HUES48 (cell line): ENCODE results near the gene PYGB.

Experiments used
- H3K27ac ChIP-seq: one replicate; pipeline ENCODE4 v1.7.0; 2013; ENCODE audit warnings: low read depth, low read length, inconsistent platforms
- H3K27me3 ChIP-seq: 2 replicates; pipeline ENCODE4 v1.6.1; 2013; ENCODE audit warnings: mild to moderate bottlenecking, low read length; ENCODE audit not compliant: control insufficient read depth, insufficient read depth
- H3K36me3 ChIP-seq: 2 replicates; pipeline ENCODE4 v1.6.1; 2013; ENCODE audit warnings: low read length; ENCODE audit not compliant: control insufficient read depth, insufficient read depth
- H3K4me1 ChIP-seq: 2 replicates; pipeline ENCODE4 v1.6.1; 2013; ENCODE audit warnings: mild to moderate bottlenecking, low read length; ENCODE audit not compliant: control insufficient read depth, insufficient read depth
- H3K4me3 ChIP-seq: 2 replicates; pipeline ENCODE4 v1.5.1; 2013; ENCODE audit warnings: mild to moderate bottlenecking, low read depth, low read length
- H3K9ac ChIP-seq: 2 replicates; pipeline ENCODE4 v1.6.1; 2013; ENCODE audit warnings: mild to moderate bottlenecking, low read depth, low read length, moderate library complexity
- H3K9me3 ChIP-seq: 2 replicates; pipeline ENCODE4 v1.6.1; 2013; ENCODE audit warnings: low read length; ENCODE audit not compliant: control insufficient read depth, insufficient read depth

The PYGB gene

GRCh38 chr20:25247956-25248785, at the start of gene PYGB:
TSS of gene PYGB (plus strand) at chr20:25248085. CDS start at chr20:25248179, 94 bp downstream.
- Histone ChIP-seq H3K27ac (peak within 1 kb of the TSS; percentile 90), H3K9ac (peak within 1 kb of the TSS; percentile 73), H3K9me3 (no peaks in the 10 kb centered on the region), H3K4me1 (peaks cover 12% of the 10 kb centered on the region), H3K36me3 (no peaks in the 10 kb centered on the region), H3K4me3 (peak within 1 kb of the TSS; percentile 88), H3K27me3 (peaks cover 10% of the 10 kb centered on the region)

GRCh38 chr20:25198663-25199383, 49.1 kb upstream of the PYGB start:
- H3K9ac ChIP-seq, result no peak overlapping the region
- peaks cover 4% of the 10 kb centered on the region for H3K27me3 ChIP-seq
- H3K4me3 ChIP-seq, result no peak overlapping the region
- H3K4me1 ChIP-seq, result peaks cover 13% of the 10 kb centered on the region
- no peak overlapping the region for H3K27ac ChIP-seq
- 0 out of 2 replicates have a peak, but pooled peaks cover 3% of the 10 kb centered on the region for H3K36me3 ChIP-seq
- H3K9me3 ChIP-seq, result no peaks in the 10 kb centered on the region

- H3K4me3 ChIP-seq, result no peak overlapping the region
- no peaks in the 10 kb centered on the region for H3K9me3 ChIP-seq
- no peak overlapping the region for H3K27ac ChIP-seq
- peaks cover 16% of the 10 kb centered on the region for H3K4me1 ChIP-seq
- 0 out of 2 replicates have a peak, but pooled peaks cover 3% of the 10 kb centered on the region for H3K36me3 ChIP-seq
- peaks cover 4% of the 10 kb centered on the region for H3K27me3 ChIP-seq
- H3K9ac ChIP-seq, result no peak overlapping the region
Measured at GRCh38 chr20:25199473-25200260, 48.2 kb upstream of the PYGB start.

GRCh38 chr20:25203089-25203488, 44.8 kb upstream of the PYGB start:
- H3K9me3 ChIP-seq, result no peaks in the 10 kb centered on the region
- no peaks in the 10 kb centered on the region for H3K27me3 ChIP-seq
- H3K9ac ChIP-seq, result no peak overlapping the region
- H3K27ac ChIP-seq, result no peak overlapping the region
- H3K4me1 ChIP-seq, result peaks cover 22% of the 10 kb centered on the region
- no peaks in the 10 kb centered on the region for H3K36me3 ChIP-seq
- no peak overlapping the region for H3K4me3 ChIP-seq

GRCh38 chr20:25203871-25204320, 44.0 kb upstream of the PYGB start:
- Histone ChIP-seq H3K27me3 (no peaks in the 10 kb centered on the region), H3K36me3 (no peaks in the 10 kb centered on the region), H3K4me3 (no peak overlapping the region), H3K9ac (no peak overlapping the region), H3K4me1 (peaks cover 20% of the 10 kb centered on the region), H3K9me3 (no peaks in the 10 kb centered on the region), H3K27ac (no peak overlapping the region)

- Histone ChIP-seq H3K27ac (no peak overlapping the region), H3K4me1 (peaks cover 15% of the 10 kb centered on the region; the same call in 1 of the 2 replicates), H3K9me3 (no peaks in the 10 kb centered on the region), H3K27me3 (no peaks in the 10 kb centered on the region), H3K4me3 (no peak overlapping the region), H3K36me3 (no peaks in the 10 kb centered on the region), H3K9ac (no peak overlapping the region)
Measured at GRCh38 chr20:25204550-25205276, 43.2 kb upstream of the PYGB start.

GRCh38 chr20:25205277-25206062, 42.4 kb upstream of the PYGB start:
- Histone ChIP-seq H3K4me1 (peaks cover 15% of the 10 kb centered on the region; the same call in 1 of the 2 replicates), H3K36me3 (no peaks in the 10 kb centered on the region), H3K9me3 (no peaks in the 10 kb centered on the region), H3K27ac (no peak overlapping the region), H3K27me3 (no peaks in the 10 kb centered on the region), H3K4me3 (no peak overlapping the region), H3K9ac (no peak overlapping the region)

GRCh38 chr20:25206063-25206403, 41.9 kb upstream of the PYGB start:
- H3K36me3 ChIP-seq, result peaks cover 3% of the 10 kb centered on the region
- H3K9me3 ChIP-seq, result no peaks in the 10 kb centered on the region
- no peak overlapping the region for H3K4me3 ChIP-seq
- H3K4me1 ChIP-seq, result peaks cover 15% of the 10 kb centered on the region; the same call in 1 of the 2 replicates
- H3K9ac ChIP-seq, result no peak overlapping the region
- H3K27me3 ChIP-seq, result no peaks in the 10 kb centered on the region
- no peak overlapping the region for H3K27ac ChIP-seq

- Histone ChIP-seq H3K9ac (no peak overlapping the region), H3K27me3 (no peaks in the 10 kb centered on the region), H3K27ac (no peak overlapping the region), H3K36me3 (peaks cover 8% of the 10 kb centered on the region), H3K4me3 (no peak overlapping the region), H3K4me1 (peaks cover 15% of the 10 kb centered on the region; the same call in 1 of the 2 replicates), H3K9me3 (no peaks in the 10 kb centered on the region)
Measured at GRCh38 chr20:25206548-25206947, 41.3 kb upstream of the PYGB start.
